Pancreas (tissue), 10 donors: ENCODE results near the gene PRSS2. TPM values are rescaled to one million over a fixed set of nuclear protein-coding genes. Genes with fewer than 3 reads are reported as not detected.
"Not testable (repeated sequence)": the region's sequence is repeated elsewhere in the genome, so short reads cannot be mapped to it uniquely, and the experiment has no call there.

ENCODE experiments used
- ATAC-seq, 4 donors: fragments of 200-7000 bp; cut with Tn5 transposase; one replicate each; pipeline versions ENCODE4 v1.8.0 to v1.9.1; 2020; ENCODE audit warnings: mild to moderate bottlenecking in 4 of 4, moderate library complexity in 4 of 4
- DNase-seq, 6 donors: peaks; one replicate each; pipeline ENCODE4 v3.0.0-alpha.2; 2020
- FAIRE-seq: peaks from 2 replicates; lab custom pipeline; 2012; peaks lifted over from hg19 to GRCh38; lab: Jason Lieb, UNC
- H3K27ac ChIP-seq, 4 donors: fragments of 200-600 bp; sonication (generic); 1 replicate in 3 of 4; 2 replicates in 1 of 4; pipeline versions ENCODE4 v1.5.0 to v1.8.0; 2020
- H3K27me3 ChIP-seq, 4 donors: fragments of 200-600 bp; one replicate each; pipeline ENCODE4 v1.8.0; 2021
- H3K36me3 ChIP-seq, 3 donors: fragments of 200-600 bp; sonication (generic) in 1 of 3; one replicate each; pipeline versions ENCODE4 v1.5.0 to v1.8.0; 2020 to 2021
- H3K4me1 ChIP-seq, 3 donors: fragments of 200-600 bp; one replicate each; pipeline ENCODE4 v1.8.0; 2021
- H3K4me3 ChIP-seq, 4 donors: fragments of 200-600 bp; sonication (generic) in 2 of 4; one replicate each; pipeline versions ENCODE4 v1.5.0 to v1.8.0; 2020 to 2021
- H3K9me3 ChIP-seq, 4 donors: fragments of 200-600 bp; one replicate each; pipeline ENCODE4 v1.8.0; 2021
- CTCF ChIP-seq, 4 donors: fragments of 200-600 bp; sonication (generic) in 3 of 4; IDR thresholded peaks; one replicate each; pipeline versions ENCODE4 v1.5.0 to v1.8.0; 2021; ENCODE audit warnings: antibody characterized with exemption in 4 of 4
- WGBS, 2 donors: extraction: QIAGEN DNeasy Blood & Tissue Kit; methylation state at CpG; one replicate each; pipeline ENCODE4 v1.1.7; 2013; 5-methylcytosine and 5-hydroxymethylcytosine counted together
- intact Hi-C, 3 donors: fragments of 100-400 bp; cut with DNase I; formaldehyde crosslinking; loops; one replicate each; pipeline versions ENCODE4 v1.11.1 to v1.14.2; 2022
- polyA plus RNA-seq, 2 donors: library from polyadenylated mRNA; stranded (reverse); fragments of 200-250 nt; gene quantifications; one replicate each; pipeline ENCODE4 v1.2.3, GENCODE V29; 2013
- total RNA-seq, 6 donors: library from RNA; stranded (reverse); fragmentation: NEBNext Ultra II Directional in 4 of 6; extraction: Animal tissue kit (Norgen Biotek cat#: 25700) in 4 of 6; gene quantifications; one replicate each; pipeline versions ENCODE4 v1.2.1 to v1.2.4, GENCODE V29; 2021 to 2023
- donor health status: healthy with polysubstance abuse.
- donor health status: DM: no; HTN: no; CAD: no; lungs with moderate emphysema.
- donor health status: DM: no; HTN: no; CAD: no.
- donor health status: control.
- donor health status: control.
- donor health status: Bipolar disorder and iron deficiency.
- donor health status: DM: yes; HTN: yes; CAD: no.
- donor health status: DM: no; HTN: no; CAD: no.
- donor health status: DM: no; HTN: no; CAD: no.
- donor health status: DM: yes; HTN: yes; CAD: no.

The PRSS2 gene
- total and polyA plus RNA-seq, 8 donors, result 25,162 to 136,252 (median 66,198) TPM

DNA sequence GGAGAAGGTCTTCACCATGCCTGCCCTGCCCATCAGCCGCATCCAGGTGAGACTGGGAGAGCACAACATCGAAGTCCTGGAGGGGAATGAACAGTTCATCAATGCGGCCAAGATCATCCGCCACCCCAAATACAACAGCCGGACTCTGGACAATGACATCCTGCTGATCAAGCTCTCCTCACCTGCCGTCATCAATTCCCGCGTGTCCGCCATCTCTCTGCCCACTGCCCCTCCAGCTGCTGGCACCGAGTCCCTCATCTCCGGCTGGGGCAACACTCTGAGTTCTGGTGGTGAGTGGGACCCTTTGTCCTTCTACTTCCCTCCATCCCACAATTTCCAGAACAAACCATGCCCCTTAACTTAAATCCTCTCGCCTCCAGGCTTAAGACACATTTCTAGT is 2.5 kb downstream of the PRSS2 start:
- no peak for TF ChIP-seq CTCF (IDR thresholded peaks at IDR 0.05)
- DNase-seq (peak in 2 of 6 donors; percentile 65 to 66), ATAC-seq (no peak), FAIRE-seq (no peak)
- Histone ChIP-seq H3K4me1 (peaks cover 6 to 18% (median 8%) of the 10 kb centered on the region in 3 donors), H3K27ac (peak overlapping the region in 3 of 4 donors; percentile 34 to 87 (median 59)), H3K36me3 (peaks cover 0 to 18% (median 0%) of the 10 kb centered on the region in 3 donors), H3K9me3 (no peaks in the 10 kb centered on the region), H3K4me3 (peak overlapping the region in 3 of 4 donors; percentile 36 to 62 (median 40)), H3K27me3 (no peaks in the 10 kb centered on the region)
- intact Hi-C loops, result no loop called here
- WGBS, 2 donors, result 47 to 58% methylated on average over 12 of the region's 12 CpGs

DNA sequence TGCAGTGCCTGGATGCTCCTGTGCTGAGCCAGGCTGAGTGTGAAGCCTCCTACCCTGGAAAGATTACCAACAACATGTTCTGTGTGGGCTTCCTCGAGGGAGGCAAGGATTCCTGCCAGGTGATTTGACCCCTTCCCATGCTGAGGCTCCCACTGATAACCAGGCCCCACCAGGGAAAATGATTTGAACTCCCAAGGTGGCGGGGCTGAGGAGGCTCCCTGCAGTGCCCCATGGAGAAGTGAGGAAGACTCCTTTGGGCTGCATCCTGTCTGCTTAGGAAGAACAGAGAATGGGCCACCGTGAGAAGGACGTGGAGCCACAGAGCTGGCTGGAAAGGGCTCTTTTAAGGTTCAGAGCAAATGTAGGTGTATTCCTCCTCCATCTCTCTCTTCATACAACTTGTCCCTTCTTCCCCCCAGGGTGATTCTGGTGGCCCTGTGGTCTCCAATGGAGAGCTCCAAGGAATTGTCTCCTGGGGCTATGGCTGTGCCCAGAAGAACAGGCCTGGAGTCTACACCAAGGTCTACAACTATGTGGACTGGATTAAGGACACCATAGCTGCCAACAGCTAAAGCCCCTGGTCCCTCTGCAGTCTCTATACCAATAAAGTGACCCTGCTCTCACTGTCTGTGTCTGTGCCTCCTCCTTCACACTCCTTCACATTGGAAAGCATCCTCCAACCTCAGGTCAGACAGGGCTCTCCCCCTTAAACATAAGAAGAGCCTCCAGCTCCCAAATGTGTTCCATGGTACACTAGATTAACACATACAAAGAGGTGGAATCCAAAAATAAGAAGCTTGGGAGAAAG is 3.4 kb downstream of the PRSS2 start:
- H3K36me3 ChIP-seq, result peaks cover 0 to 18% (median 0%) of the 10 kb centered on the region in 3 donors
- FAIRE-seq, result no peak
- H3K27ac ChIP-seq, result peak overlapping the region; percentile 18 to 87 (median 46)
- H3K9me3 ChIP-seq, result no peaks in the 10 kb centered on the region
- DNase-seq, result peak in 2 of 6 donors; percentile 59 to 65
- H3K27me3 ChIP-seq, result no peaks in the 10 kb centered on the region
- TF ChIP-seq CTCF (IDR thresholded peaks at IDR 0.05), result no peak
- H3K4me3 ChIP-seq, result peak overlapping the region in 2 of 4 donors; percentile 40 to 62
- peaks cover 4 to 9% (median 4%) of the 10 kb centered on the region in 3 donors for H3K4me1 ChIP-seq
- WGBS, 2 donors, result 41 to 51% methylated on average over 4 of the region's 4 CpGs
- ATAC-seq, result peak in 3 of 4 donors; percentile 4 to 11 (median 5)
- intact Hi-C loops, result no loop called here

- 21 to 33% methylated on average over 8 of the region's 8 CpGs for WGBS, 2 donors
- Histone ChIP-seq H3K27ac (peak overlapping the region; percentile 18 to 87 (median 52)), H3K9me3 (no peaks in the 10 kb centered on the region), H3K36me3 (peaks cover 0 to 18% (median 0%) of the 10 kb centered on the region in 3 donors), H3K4me1 (peaks cover 4% of the 10 kb centered on the region in 3 donors), H3K4me3 (no peak overlapping the region), H3K27me3 (no peaks in the 10 kb centered on the region)
- intact Hi-C loops, result no loop called here
- peak; percentile 16 to 38 (median 24) for ATAC-seq
- no peak for TF ChIP-seq CTCF (IDR thresholded peaks at IDR 0.05)
- no peak for FAIRE-seq
- DNase-seq, result peak in 4 of 6 donors; percentile 47 to 80 (median 70)
These were observed 4.1 kb downstream of the PRSS2 start for GRCh38 chr7:142774826-142775225.

DNA sequence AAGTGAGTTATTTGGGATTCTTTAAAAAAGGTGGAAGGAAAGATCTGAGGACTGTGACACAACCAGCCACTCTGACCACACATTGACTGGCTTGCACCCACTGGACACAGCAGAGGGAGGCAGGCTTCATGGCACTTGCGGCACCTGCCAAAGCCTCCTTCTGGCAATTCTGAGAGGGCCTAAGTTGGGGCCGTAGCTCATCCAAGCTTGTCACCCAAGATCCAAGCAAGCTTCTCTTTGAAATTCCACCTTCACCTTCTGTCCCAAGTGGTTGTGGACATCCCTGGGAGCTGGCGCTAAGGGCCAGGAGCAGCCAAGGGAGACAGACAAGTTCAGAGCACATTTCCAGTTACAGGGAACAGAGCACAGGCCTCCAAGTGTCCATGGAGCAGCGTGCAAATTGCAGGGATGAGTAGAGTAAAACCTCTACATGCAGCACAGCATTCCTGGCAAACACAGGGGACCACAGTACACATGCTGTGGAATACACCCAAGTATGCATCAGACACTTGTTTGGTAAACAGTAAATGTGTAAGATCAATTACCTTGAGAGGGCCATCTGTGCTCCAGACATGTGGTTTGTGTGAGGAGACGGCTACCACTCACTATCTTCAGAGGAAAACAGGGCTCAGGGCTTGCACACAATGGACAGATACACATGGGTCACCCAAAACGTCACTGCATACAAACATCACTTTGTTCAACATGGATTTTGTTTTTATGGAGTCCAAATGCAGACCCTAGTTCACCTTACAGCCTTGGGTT is 4.8 kb downstream of the PRSS2 start:
- H3K4me3 ChIP-seq, H3K9me3 ChIP-seq, H3K4me1 ChIP-seq, H3K27me3 ChIP-seq, FAIRE-seq, intact Hi-C loops: not testable (repeated sequence)
- 32 to 42% methylated on average over 6 of the region's 6 CpGs for WGBS, 2 donors
- Histone ChIP-seq H3K36me3 (peaks cover 0 to 18% (median 0%) of the 10 kb centered on the region in 3 donors), H3K27ac (peak overlapping the region; percentile 33 to 87 (median 52))
- ATAC-seq, result peak; percentile 18 to 35 (median 24)
- DNase-seq, result peak in 4 of 6 donors; percentile 70 to 83 (median 78)

GRCh38 chr7:142776206-142776844 is 5.6 kb downstream of the PRSS2 start:
- Histone ChIP-seq H3K4me1 (peaks cover 0 to 4% (median 0%) of the 10 kb centered on the region in 3 donors), H3K4me3 (no peak overlapping the region), H3K27me3 (no peaks in the 10 kb centered on the region), H3K9me3 (no peaks in the 10 kb centered on the region), H3K36me3 (peaks cover 0 to 13% (median 0%) of the 10 kb centered on the region in 3 donors), H3K27ac (peak overlapping the region in 3 of 4 donors; percentile 8 to 87 (median 44))
- intact Hi-C loops, result no loop called here
- TF ChIP-seq CTCF (IDR thresholded peaks at IDR 0.05), result no peak
- ATAC-seq (peak; percentile 34 to 59 (median 44)), DNase-seq (peak in 4 of 6 donors; percentile 23 to 71 (median 67)), FAIRE-seq (no peak)
- 41 to 42% methylated on average over 9 of the region's 9 CpGs for WGBS, 2 donors

- H3K36me3 ChIP-seq, DNase-seq, H3K4me3 ChIP-seq, ATAC-seq, H3K4me1 ChIP-seq, FAIRE-seq, H3K9me3 ChIP-seq, H3K27me3 ChIP-seq, intact Hi-C loops: not testable (repeated sequence)
- H3K27ac ChIP-seq, result peak overlapping the region in 2 of 4 donors; percentile 8 to 58
- WGBS, 2 donors, result 92 to 93% methylated on average over 2 of the region's 2 CpGs
These were observed 6.1 kb downstream of the PRSS2 start for GRCh38 chr7:142776845-142777225.
